Measurements from ENCODE around the gene FAM107B.

GRCh38 chr10:14731875-14732512 is 42.7 kb downstream of the FAM107B start:
- TF ChIP-seq ZNF624 (tag by site-specific recombination; IDR thresholded peaks at IDR 0.05) (no peak), BCL11A (tag by site-specific recombination; IDR thresholded peaks at IDR 0.05; ENCODE audit: low read depth) (no peak), CTCF (tag by site-specific recombination; IDR thresholded peaks at IDR 0.05) (no peak), ZNF140 (tag by site-specific recombination; IDR thresholded peaks at IDR 0.05) (no peak), ZBTB49 (tag by site-specific recombination; IDR thresholded peaks at IDR 0.05; ENCODE audit: low read depth) (no peak)

Measured in HEK293 (cell line).